HepG2 (cell line): ENCODE measurements around the gene FAM83D. TPM values are rescaled to one million over a fixed set of nuclear protein-coding genes. Genes with fewer than 3 reads are reported as not detected.

Source experiments
- ATAC-seq: fragments of 200-7000 bp; cut with Tn5 transposase; 3 replicates; pipeline ENCODE4 v1.9.1; 2020; ENCODE audit warnings: mild to moderate bottlenecking, moderate library complexity
- BruUV-seq: library from RNA; stranded (reverse); fragments of 400-500 nt; replicated peaks from 2 replicates; lab custom pipeline; 2021; lab: Mats Ljungman, UMichigan
- CTCF ChIA-PET: fragments of 300-600 bp; formaldehyde crosslinking; extraction: SDS; loops from one replicate; lab custom pipeline; 2021; ENCODE audit warnings: low total read pairs, inconsistent platforms, low intra/inter-chr PET ratio; lab: Yijun Ruan, JAX
- POLR2A ChIA-PET: fragments of 350-600 bp; sonication (Branson Sonifier 250); formaldehyde crosslinking; loops from one replicate; lab custom pipeline; 2020; ENCODE audit warnings: antibody characterized with exemption, inconsistent platforms; lab: Yijun Ruan, JAX
- DNase-seq: peaks from one replicate; pipeline ENCODE4 v3.0.0-alpha.2; 2015; ENCODE audit warnings: low spot score
- FAIRE-seq: peaks from 3 replicates; lab custom pipeline; 2011; peaks lifted over from hg19 to GRCh38; lab: Jason Lieb, UNC
- H2AFZ ChIP-seq: one replicate; pipeline ENCODE4 v1.6.1; 2011; ENCODE audit warnings: low read length, inconsistent platforms
- H3K27ac ChIP-seq: fragments of 300-600 bp; 3 replicates; pipeline ENCODE4 v1.8.0; 2011; ENCODE audit warnings: mixed run types, mild to moderate bottlenecking, mixed read lengths, low read length, inconsistent platforms; ENCODE audit not compliant: insufficient read depth; ENCODE audit errors: extremely low read length
- H3K27me3 ChIP-seq, 2 experiments: fragments of 200-600 bp in 1 of 2; 2 replicates in 1 of 2; 3 replicates in 1 of 2; pipeline versions ENCODE4 v1.6.0 to v1.8.0; 2011; ENCODE audit warnings: low read length in 2 of 2, mild to moderate bottlenecking in 2 of 2, moderate library complexity in 2 of 2, inconsistent platforms in 1 of 2; ENCODE audit not compliant: insufficient read depth in 2 of 2, control insufficient read depth in 1 of 2
- H3K36me3 ChIP-seq, 2 experiments: fragments of 200-600 bp in 1 of 2; replicated peaks in 1 of 2; 2 replicates in 1 of 2; 3 replicates in 1 of 2; pipeline versions ENCODE4 v1.5.1 to v1.8.0; 2011; ENCODE audit warnings: low read length in 2 of 2, inconsistent platforms in 1 of 2; ENCODE audit not compliant: insufficient read depth in 2 of 2, control insufficient read depth in 1 of 2
- H3K4me1 ChIP-seq: 2 replicates; pipeline ENCODE4 v1.5.1; 2012; ENCODE audit warnings: low read length, inconsistent platforms; ENCODE audit not compliant: insufficient read depth
- H3K4me2 ChIP-seq: 2 replicates; pipeline ENCODE4 v1.6.0; 2011; ENCODE audit warnings: low read depth, low read length, inconsistent platforms
- H3K4me3 ChIP-seq, 3 experiments: fragments of 200-600 bp in 1 of 3; sonication (generic), shearing (Covaris generic) in 1 of 3; replicated peaks in 1 of 3; 2 replicates each; pipeline ENCODE4 v1.5.1; 2011 to 2016; ENCODE audit warnings: low read length in 3 of 3, inconsistent platforms in 2 of 3, low read depth in 2 of 3, mild to moderate bottlenecking in 2 of 3, control low read depth in 1 of 3, mixed read lengths in 1 of 3; ENCODE audit not compliant: insufficient read depth in 1 of 3
- H3K79me2 ChIP-seq: one replicate; pipeline ENCODE4 v1.6.1; 2011; ENCODE audit warnings: low read length, inconsistent platforms; ENCODE audit not compliant: insufficient read depth
- H3K9ac ChIP-seq: 2 replicates; pipeline ENCODE4 v1.6.0; 2011; ENCODE audit warnings: mild to moderate bottlenecking, low read depth, low read length, inconsistent platforms; ENCODE audit not compliant: insufficient read depth
- H3K9me3 ChIP-seq: 2 replicates; pipeline ENCODE4 v1.5.1; 2012; ENCODE audit warnings: mild to moderate bottlenecking, low read length
- H4K20me1 ChIP-seq: 2 replicates; pipeline ENCODE4 v1.6.0; 2011; ENCODE audit warnings: inconsistent platforms, mild to moderate bottlenecking, low read length, moderate library complexity; ENCODE audit not compliant: insufficient read depth
- CEBPZ ChIP-seq: IDR thresholded peaks from 2 replicates; pipeline ENCODE4 v1.6.1; 2012; ENCODE audit warnings: low read length, improper control_type of control experiment
- EP300 ChIP-seq, 3 experiments: sonication (generic) in 1 of 3; formaldehyde crosslinking in 1 of 3; IDR thresholded peaks; 2 replicates each; pipeline versions ENCODE4 v1.5.1 to v1.6.1; 2011 to 2020; ENCODE audit warnings: low read depth in 2 of 3, low read length in 2 of 3, borderline replicate concordance in 1 of 3, improper control_type of control experiment in 1 of 3, mild to moderate bottlenecking in 1 of 3, missing genetic modification reagents in 1 of 3, moderate library complexity in 1 of 3
- JDP2 ChIP-seq: sonication (generic); formaldehyde crosslinking; IDR thresholded peaks from 2 replicates; pipeline ENCODE4 v1.8.1; 2022; ENCODE audit warnings: missing genetic modification reagents, borderline replicate concordance
- KLF6 ChIP-seq: IDR thresholded peaks from 2 replicates; pipeline ENCODE4 v1.8.0; 2016; ENCODE audit warnings: missing biosample characterization, missing genetic modification reagents
- MLLT10 ChIP-seq: sonication (generic); formaldehyde crosslinking; IDR thresholded peaks from 2 replicates; pipeline ENCODE4 v1.4.0; 2020; ENCODE audit warnings: missing genetic modification reagents
- PTBP1 ChIP-seq: fragments of 200-400 bp; formaldehyde crosslinking; IDR thresholded peaks from 2 replicates; pipeline ENCODE4 v1.6.1; 2018; ENCODE audit warnings: low read length, low read depth; ENCODE audit not compliant: poor library complexity, severe bottlenecking
- TCF7L2 ChIP-seq: IDR thresholded peaks from 2 replicates; pipeline ENCODE4 v1.6.1; 2011; ENCODE audit warnings: mild to moderate bottlenecking, low read depth, low read length, moderate library complexity
- ZNF318 ChIP-seq: sonication (generic); formaldehyde crosslinking; IDR thresholded peaks from 2 replicates; pipeline ENCODE4 v1.4.0; 2020; ENCODE audit warnings: mild to moderate bottlenecking, missing genetic modification reagents
- WGBS: methylation state at CpG from one replicate; pipeline ENCODE4 v1.1.6; 2017; ENCODE audit warnings: low lambda C conversion rate; 5-methylcytosine and 5-hydroxymethylcytosine counted together
- in situ Hi-C: cut with HindIII; loops from 2 replicates; pipeline ENCODE4 v1.10.0; 2017; ENCODE audit warnings: low pct_unique_long_range_greater_than_20kb; ENCODE audit not compliant: extremely low pct_ligation_motif_present
- intact Hi-C: fragments of 100-400 bp; cut with micrococcal nuclease; formaldehyde crosslinking; loops from one replicate; pipeline ENCODE4 v1.10.0; 2022; ENCODE audit not compliant: unreplicated experiment
- polyA plus RNA-seq, 8 experiments: library from polyadenylated mRNA; depleted of rRNA in 3 of 8; stranded (reverse) in 7 of 8; unstranded in 1 of 8; fragments of >200 nt; fragmentation: Illumina TruSeq in 4 of 8; extraction: Trizol in 4 of 8; gene quantifications; 2 replicates each; pipeline versions ENCODE4 v1.2.1 to v1.2.3, GENCODE V29; 2011 to 2016; ENCODE audit warnings: low read depth in 4 of 8, missing spikeins in 1 of 8, mixed read lengths in 1 of 8; ENCODE audit not compliant: insufficient read depth in 1 of 8
- total RNA-seq, 5 experiments: library from RNA; depleted of rRNA; stranded (reverse); fragments of >200 nt; fragmentation: Illumina TruSeq; extraction: Trizol; gene quantifications; 2 replicates each; pipeline ENCODE4 v1.2.3, GENCODE V29; 2016; ENCODE audit warnings: low read depth in 1 of 5

Gene FAM83D
- total and polyA plus RNA-seq, 2 of the 13 experiments (the other 11 are each of a cell fraction or from before 2014, with no cell fraction given) = 51.4 to 64.0 TPM

GRCh38 chr20:38990728-38991127 lies 64.5 kb downstream of the FAM83D start (continued):
- no peak for TF ChIP-seq ZNF318 (CRISPR knock-in tag)

GRCh38 chr20:38991814-38992704 lies 65.8 kb downstream of the FAM83D start:
- in situ Hi-C loops = no loop called here
- no peaks in the 10 kb centered on the region for H3K27me3 ChIP-seq
- peaks cover 10 to 58% of the 10 kb centered on the region in 2 experiments for H3K36me3 ChIP-seq
- H2AFZ ChIP-seq = no peak overlapping the region
- H3K79me2 ChIP-seq = no peaks in the 10 kb centered on the region
- H4K20me1 ChIP-seq = no peaks in the 10 kb centered on the region
- H3K9me3 ChIP-seq = no peaks in the 10 kb centered on the region
- DNase-seq (no peak), ATAC-seq (no peak), FAIRE-seq (no peak)
- H3K4me1 ChIP-seq = peaks cover 34% of the 10 kb centered on the region
- intact Hi-C loops = no loop called here
- H3K27ac ChIP-seq = no peak overlapping the region
- BruUV-seq = no TSS peak
- CTCF ChIA-PET = no interaction called here
- H3K4me2 ChIP-seq = no peak overlapping the region
- TF ChIP-seq CEBPZ (no peak), KLF6 (no peak), MLLT10 (no peak), PTBP1 (no peak), EP300 (IDR thresholded peaks at IDR 0.05; ENCODE audit: low read depth in 2 of 2, low read length in 2 of 2) (no peak), EP300 (CRISPR knock-in tag; IDR thresholded peaks at IDR 0.05; ENCODE audit: borderline replicate concordance) (no peak), JDP2 (CRISPR knock-in tag) (no peak), TCF7L2 (no peak)
- POLR2A ChIA-PET = interaction anchor here (1.4 kb wide), 1 partner anchor 30 kb away, joined by 3 read pairs; the partner anchor contains the start of gene DHX35
- 90% methylated on average over 5 of the region's 5 CpGs for WGBS
- H3K9ac ChIP-seq = no peak overlapping the region
- no peak overlapping the region for H3K4me3 ChIP-seq
